ENCODE data around the gene UBE2H. TPM values are rescaled to one million over a fixed set of nuclear protein-coding genes. Genes with fewer than 3 reads are reported as not detected.

The UBE2H gene
- total RNA-seq, 1 donor from 2014 or later, result 104 TPM

DNA sequence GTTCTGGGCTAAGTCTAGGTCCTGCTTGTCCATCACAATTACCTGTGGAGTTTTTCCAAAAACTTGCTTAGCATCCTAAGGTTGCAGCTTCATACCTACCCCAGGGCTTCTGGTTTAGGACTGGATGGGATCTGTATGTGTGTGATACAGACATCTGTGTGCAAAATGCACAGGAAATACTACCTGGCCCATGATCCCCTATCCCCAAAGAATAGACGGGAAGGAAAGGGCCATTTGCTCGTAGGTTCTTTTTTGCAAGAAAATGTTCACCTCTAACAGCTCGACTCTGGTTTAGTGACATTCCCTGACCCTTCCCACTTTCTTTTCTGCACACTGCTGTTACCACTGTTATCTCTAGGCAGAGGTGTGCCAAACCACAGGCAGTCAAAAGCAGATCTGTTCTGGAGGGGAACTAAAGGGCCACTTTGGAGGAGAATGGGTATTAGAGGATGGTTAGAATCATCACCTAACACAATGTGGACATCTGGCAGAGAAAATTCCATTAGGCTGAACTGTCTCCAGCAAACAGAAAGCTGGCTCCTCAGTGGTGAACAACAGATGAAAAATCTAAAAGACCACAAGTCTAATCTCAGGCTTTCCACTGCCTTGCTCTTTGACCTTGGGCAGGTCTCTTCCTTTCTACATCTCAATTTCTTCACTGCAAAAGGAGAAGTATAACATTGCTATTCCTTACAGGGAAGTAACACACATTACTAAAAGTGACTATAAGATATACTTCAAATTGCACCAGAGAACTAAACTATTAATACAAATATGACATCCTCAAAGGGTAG, 107.4 kb downstream of the UBE2H start:
- H3K27me3 Mint-ChIP-seq (ENCODE audit: low read depth), result no peaks in the 10 kb centered on the region
- H3K27ac Mint-ChIP-seq, result no peak overlapping the region
- no peak overlapping the region for H3K4me3 Mint-ChIP-seq
- H3K9me3 Mint-ChIP-seq, result no peaks in the 10 kb centered on the region
- no peak for DNase-seq (ENCODE audit: low spot score in 2 of 2, unreplicated experiment in 2 of 2)
- TF ChIP-seq, protein P1, sequence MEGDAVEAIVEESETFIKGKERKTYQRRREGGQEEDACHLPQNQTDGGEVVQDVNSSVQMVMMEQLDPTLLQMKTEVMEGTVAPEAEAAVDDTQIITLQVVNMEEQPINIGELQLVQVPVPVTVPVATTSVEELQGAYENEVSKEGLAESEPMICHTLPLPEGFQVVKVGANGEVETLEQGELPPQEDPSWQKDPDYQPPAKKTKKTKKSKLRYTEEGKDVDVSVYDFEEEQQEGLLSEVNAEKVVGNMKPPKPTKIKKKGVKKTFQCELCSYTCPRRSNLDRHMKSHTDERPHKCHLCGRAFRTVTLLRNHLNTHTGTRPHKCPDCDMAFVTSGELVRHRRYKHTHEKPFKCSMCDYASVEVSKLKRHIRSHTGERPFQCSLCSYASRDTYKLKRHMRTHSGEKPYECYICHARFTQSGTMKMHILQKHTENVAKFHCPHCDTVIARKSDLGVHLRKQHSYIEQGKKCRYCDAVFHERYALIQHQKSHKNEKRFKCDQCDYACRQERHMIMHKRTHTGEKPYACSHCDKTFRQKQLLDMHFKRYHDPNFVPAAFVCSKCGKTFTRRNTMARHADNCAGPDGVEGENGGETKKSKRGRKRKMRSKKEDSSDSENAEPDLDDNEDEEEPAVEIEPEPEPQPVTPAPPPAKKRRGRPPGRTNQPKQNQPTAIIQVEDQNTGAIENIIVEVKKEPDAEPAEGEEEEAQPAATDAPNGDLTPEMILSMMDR (IDR thresholded peaks at IDR 0.05; ENCODE audit: unreplicated experiment), result no peak
- peaks cover 7% of the 10 kb centered on the region for H3K36me3 Mint-ChIP-seq
- peaks cover 4% of the 10 kb centered on the region for H3K4me1 Mint-ChIP-seq

DNA sequence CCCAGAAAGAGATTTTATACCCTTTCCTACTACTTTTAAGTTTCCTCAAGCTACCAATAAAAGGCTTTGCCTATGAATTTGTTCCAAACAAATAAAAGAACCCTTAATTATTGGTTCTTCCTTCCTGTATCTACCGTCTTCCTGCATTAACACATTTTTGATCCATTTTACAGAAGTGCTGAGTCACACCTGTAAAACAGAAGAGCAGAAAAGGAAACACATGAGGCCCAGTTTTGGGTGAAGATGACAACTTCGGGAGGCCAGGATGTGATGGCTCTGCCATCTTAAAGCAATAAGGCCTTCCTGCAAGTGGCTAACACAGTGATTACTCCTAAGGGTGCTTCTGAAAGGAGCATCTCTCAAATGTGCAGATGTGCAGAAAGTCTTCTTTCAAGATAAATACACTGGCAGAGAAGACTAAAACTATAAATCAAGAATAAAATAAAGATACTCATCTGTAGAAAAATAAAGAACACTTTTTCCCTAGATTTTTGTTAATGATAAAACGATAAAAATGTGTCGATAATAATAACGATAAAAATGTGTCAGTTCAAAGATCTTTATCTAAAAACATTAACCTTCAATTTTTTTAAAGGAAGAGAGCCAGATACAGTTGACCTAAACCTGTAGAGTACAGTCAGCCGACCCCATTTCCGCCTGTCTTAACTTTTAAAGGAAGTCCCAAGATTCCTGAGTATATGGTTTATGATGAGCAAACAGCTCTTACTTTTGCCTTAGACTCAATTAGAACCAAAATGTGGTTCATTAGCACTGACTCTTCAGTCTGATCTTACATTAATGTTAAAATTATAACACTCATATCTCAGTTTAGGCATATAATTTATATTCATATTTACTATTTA, 108.6 kb downstream of the UBE2H start:
- DNase-seq (ENCODE audit: low spot score in 2 of 2, unreplicated experiment in 2 of 2), result no peak
- H3K9me3 Mint-ChIP-seq, result no peaks in the 10 kb centered on the region
- peaks cover 4% of the 10 kb centered on the region for H3K4me1 Mint-ChIP-seq
- TF ChIP-seq, protein P1 (IDR thresholded peaks at IDR 0.05; ENCODE audit: unreplicated experiment), result no peak
- H3K27ac Mint-ChIP-seq, result peak overlapping the region; percentile 0
- H3K36me3 Mint-ChIP-seq, result peaks cover 8% of the 10 kb centered on the region
- H3K4me3 Mint-ChIP-seq, result no peak overlapping the region
- H3K27me3 Mint-ChIP-seq (ENCODE audit: low read depth), result no peaks in the 10 kb centered on the region

DNA sequence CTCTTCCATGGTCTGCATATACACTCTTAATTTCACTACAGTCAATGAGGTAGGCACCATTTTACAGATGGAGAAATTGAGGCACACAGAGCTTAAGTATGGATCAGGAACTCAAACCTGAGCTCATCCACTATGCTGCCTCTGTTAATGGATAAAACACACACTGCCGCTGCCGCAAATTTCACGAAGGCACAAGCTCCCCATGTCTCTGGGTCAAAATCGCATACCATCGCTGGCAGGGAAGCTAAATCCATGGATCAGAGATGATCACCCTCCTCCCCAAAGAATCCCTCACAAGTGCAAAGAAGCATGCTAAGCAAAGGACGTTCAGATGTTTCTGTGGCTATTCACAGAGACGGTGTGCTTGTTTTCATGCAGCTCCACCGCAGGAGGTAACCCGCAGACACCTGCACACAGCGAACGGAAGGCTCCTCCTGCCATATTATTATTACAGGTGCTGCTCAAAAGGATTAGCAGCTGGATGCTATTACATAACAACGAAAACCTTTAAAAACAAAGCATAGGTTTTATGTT, 109.3 kb downstream of the UBE2H start:
- no peaks in the 10 kb centered on the region for H3K9me3 Mint-ChIP-seq
- H3K36me3 Mint-ChIP-seq, result peaks cover 11% of the 10 kb centered on the region
- H3K27ac Mint-ChIP-seq, result peak overlapping the region; percentile 24
- H3K27me3 Mint-ChIP-seq (ENCODE audit: low read depth), result no peaks in the 10 kb centered on the region
- H3K4me3 Mint-ChIP-seq, result no peak overlapping the region
- DNase-seq (ENCODE audit: low spot score in 2 of 2, unreplicated experiment in 2 of 2), result no peak
- TF ChIP-seq, protein P1 (IDR thresholded peaks at IDR 0.05; ENCODE audit: unreplicated experiment), result no peak
- H3K4me1 Mint-ChIP-seq, result peaks cover 4% of the 10 kb centered on the region

DNA sequence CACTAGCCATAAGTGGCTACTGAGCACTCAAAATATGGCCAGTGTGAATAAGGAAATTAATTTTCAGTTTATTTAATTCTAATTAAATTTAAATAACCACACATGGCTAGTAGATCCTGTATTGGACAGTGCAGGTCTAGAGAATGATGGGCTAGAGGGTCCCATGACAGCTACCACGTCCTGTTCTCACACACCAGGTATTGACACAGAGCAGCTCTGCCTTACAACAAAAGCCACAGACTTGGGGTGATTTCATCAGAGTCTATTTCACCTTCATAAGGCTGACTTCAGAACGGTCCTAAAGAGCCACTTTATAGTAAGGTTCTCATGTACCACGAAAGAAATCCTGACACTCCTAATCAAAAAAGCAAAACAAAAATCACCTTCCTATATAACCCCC, 111.3 kb downstream of the UBE2H start:
- Mint-ChIP-seq H3K36me3 (peaks cover 3% of the 10 kb centered on the region), H3K4me1 (peaks cover 11% of the 10 kb centered on the region), H3K27ac (peak overlapping the region; percentile 53), H3K9me3 (no peaks in the 10 kb centered on the region), H3K27me3 (ENCODE audit: low read depth) (no peaks in the 10 kb centered on the region), H3K4me3 (no peak overlapping the region)
- TF ChIP-seq, protein P1 (IDR thresholded peaks at IDR 0.05; ENCODE audit: unreplicated experiment), result no peak
- DNase-seq (ENCODE audit: low spot score in 2 of 2, unreplicated experiment in 2 of 2), result no peak

DNA sequence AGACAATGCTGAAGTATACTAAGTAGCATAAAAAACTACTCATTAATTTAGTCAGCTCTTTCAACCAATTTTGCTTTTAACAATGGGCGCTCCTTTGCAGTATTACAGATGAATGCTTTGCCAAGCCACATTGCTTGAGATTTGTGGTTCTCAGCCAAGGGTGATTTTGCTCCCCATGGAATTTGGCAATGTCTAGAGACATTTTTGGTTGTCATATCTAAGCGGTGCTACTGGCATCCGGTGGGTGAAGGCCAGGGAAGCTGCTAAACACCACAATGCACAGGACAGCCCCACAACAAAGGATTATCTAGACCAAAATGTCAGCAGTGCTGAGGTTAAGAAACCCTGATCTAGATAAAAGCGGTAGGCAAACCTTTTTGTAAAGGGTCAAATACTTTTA, 112.0 kb downstream of the UBE2H start:
- Mint-ChIP-seq H3K36me3 (peaks cover 5% of the 10 kb centered on the region), H3K27ac (no peak overlapping the region), H3K9me3 (no peaks in the 10 kb centered on the region), H3K4me1 (peaks cover 15% of the 10 kb centered on the region), H3K27me3 (ENCODE audit: low read depth) (no peaks in the 10 kb centered on the region), H3K4me3 (no peak overlapping the region)
- TF ChIP-seq, protein P1 (IDR thresholded peaks at IDR 0.05; ENCODE audit: unreplicated experiment), result no peak
- no peak for DNase-seq (ENCODE audit: low spot score in 2 of 2, unreplicated experiment in 2 of 2)
